Neural cell (in vitro differentiated cells): ENCODE measurements around the gene CTDSPL. TPM values are rescaled to one million over a fixed set of nuclear protein-coding genes. Genes with fewer than 3 reads are reported as not detected.

Experiments used
- H2AFZ ChIP-seq: fragments of 200-600, 300-800 bp; sonication (generic), shearing (Covaris generic); 2 replicates; pipeline ENCODE4 v1.6.0; 2014; ENCODE audit warnings: low read depth, mild to moderate bottlenecking, antibody characterized with exemption, low read length, moderate library complexity
- H3F3A ChIP-seq: fragments of 200-600 bp; shearing (Covaris generic); 2 replicates; pipeline ENCODE4 v1.6.1; 2016; ENCODE audit warnings: mild to moderate bottlenecking, moderate library complexity, mixed read lengths, antibody characterized with exemption, low read length; ENCODE audit not compliant: insufficient read depth, poor library complexity, severe bottlenecking
- H3K27ac ChIP-seq: fragments of 200-600, 300-800 bp; sonication (generic), shearing (Covaris generic); 2 replicates; pipeline ENCODE4 v1.5.1; 2014; ENCODE audit warnings: mild to moderate bottlenecking, low read length, moderate library complexity
- H3K27me3 ChIP-seq: fragments of 300-800, 200-600 bp; sonication (generic), shearing (Covaris generic); 2 replicates; pipeline ENCODE4 v1.6.0; 2014; ENCODE audit warnings: mild to moderate bottlenecking, low read depth, low read length, moderate library complexity; ENCODE audit not compliant: insufficient read depth
- H3K36me3 ChIP-seq: fragments of 300-800, 200-600 bp; sonication (generic), shearing (Covaris generic); 2 replicates; pipeline ENCODE4 v1.5.1; 2014; ENCODE audit warnings: mild to moderate bottlenecking, antibody characterized with exemption, low read length, moderate library complexity; ENCODE audit not compliant: insufficient read depth
- H3K4me2 ChIP-seq: fragments of 300-800, 200-600 bp; sonication (generic), shearing (Covaris generic); 2 replicates; pipeline ENCODE4 v1.6.0; 2014; ENCODE audit warnings: mild to moderate bottlenecking, low read length
- H3K4me3 ChIP-seq: fragments of 300-800, 200-600 bp; sonication (generic), shearing (Covaris generic); 2 replicates; pipeline ENCODE4 v1.5.1; 2014; ENCODE audit warnings: mild to moderate bottlenecking, low read length, moderate library complexity
- H3K79me2 ChIP-seq: fragments of 200-600 bp; shearing (Covaris generic); replicated peaks from 2 replicates; pipeline ENCODE4 v1.6.0; 2014; ENCODE audit warnings: mild to moderate bottlenecking, low read length, moderate library complexity; ENCODE audit not compliant: insufficient read depth
- H3K9ac ChIP-seq: fragments of 300-800, 200-600 bp; sonication (generic), shearing (Covaris generic); 2 replicates; pipeline ENCODE4 v1.6.1; 2016; ENCODE audit warnings: mild to moderate bottlenecking, low read length, mixed read lengths
- H3K9me2 ChIP-seq: fragments of 200-600 bp; shearing (Covaris generic); 2 replicates; pipeline ENCODE4 v1.6.1; 2016; ENCODE audit warnings: mild to moderate bottlenecking, low read length, mixed read lengths; ENCODE audit not compliant: insufficient read depth
- H3K9me3 ChIP-seq: fragments of 200-600, 300-800 bp; sonication (generic), shearing (Covaris generic); 2 replicates; pipeline ENCODE4 v1.6.1; 2016; ENCODE audit warnings: mild to moderate bottlenecking, mixed run types, low read length, moderate library complexity, mixed read lengths
- H4K20me1 ChIP-seq: fragments of 200-600 bp; shearing (Covaris generic); 2 replicates; pipeline ENCODE4 v1.6.1; 2016; ENCODE audit warnings: mild to moderate bottlenecking, mixed run types; ENCODE audit not compliant: insufficient read depth
- CTCF ChIP-seq: fragments of 450-650 bp; IDR thresholded peaks from 2 replicates; pipeline ENCODE4 v1.5.1; 2014; ENCODE audit warnings: antibody characterized with exemption, mild to moderate bottlenecking, moderate library complexity; ENCODE audit not compliant: poor library complexity, severe bottlenecking
- EP300 ChIP-seq: fragments of 450-650 bp; conservative IDR thresholded peaks from 2 replicates; pipeline ENCODE4 v1.6.1; 2014; ENCODE audit warnings: antibody characterized with exemption, mild to moderate bottlenecking, moderate library complexity; ENCODE audit not compliant: poor library complexity, severe bottlenecking
- EZH2 ChIP-seq: fragments of 200-600, 300-800 bp; shearing (Covaris generic), sonication (generic); IDR thresholded peaks from 2 replicates; pipeline ENCODE4 v1.6.1; 2014; ENCODE audit warnings: antibody characterized with exemption, low read length, borderline replicate concordance, mild to moderate bottlenecking; ENCODE audit not compliant: insufficient read depth, poor library complexity, severe bottlenecking
- MXI1 ChIP-seq: fragments of 450-650 bp; conservative IDR thresholded peaks from 2 replicates; pipeline ENCODE4 v1.6.1; 2014; ENCODE audit warnings: antibody characterized with exemption, mild to moderate bottlenecking; ENCODE audit not compliant: poor library complexity, severe bottlenecking
- POLR2AphosphoS5 ChIP-seq: IDR thresholded peaks from 2 replicates; pipeline ENCODE4 v1.6.1; 2012
- RAD21 ChIP-seq: fragments of 450-650 bp; conservative IDR thresholded peaks from 2 replicates; pipeline ENCODE4 v1.6.1; 2014; ENCODE audit warnings: antibody characterized with exemption, mild to moderate bottlenecking, moderate library complexity
- REST ChIP-seq: IDR thresholded peaks from 2 replicates; pipeline ENCODE4 v1.6.1; 2012; ENCODE audit warnings: borderline replicate concordance
- SMC3 ChIP-seq: fragments of 450-650 bp; conservative IDR thresholded peaks from 2 replicates; pipeline ENCODE4 v1.6.1; 2014; ENCODE audit warnings: antibody characterized with exemption, mild to moderate bottlenecking, moderate library complexity; ENCODE audit not compliant: poor library complexity
- TAF1 ChIP-seq: IDR thresholded peaks from 2 replicates; pipeline ENCODE4 v1.6.1; 2012; ENCODE audit warnings: low read depth
- polyA plus RNA-seq: library from polyadenylated mRNA; depleted of rRNA; stranded (reverse); fragments of >200 nt; gene quantifications from 2 replicates; pipeline ENCODE4 v1.2.3, GENCODE V29; 2014

The CTDSPL gene
- polyA plus RNA-seq, 1 donor from 2014 or later, result 17.0 TPM

- H3K36me3 ChIP-seq, result no peaks in the 10 kb centered on the region
- no peak overlapping the region for H3K27ac ChIP-seq
- H3F3A ChIP-seq, result no peaks in the 10 kb centered on the region
- no peak overlapping the region for H3K4me2 ChIP-seq
- no peaks in the 10 kb centered on the region for H4K20me1 ChIP-seq
- H3K27me3 ChIP-seq, result no peaks in the 10 kb centered on the region
- H3K9me3 ChIP-seq, result no peaks in the 10 kb centered on the region
- H3K9ac ChIP-seq, result no peak overlapping the region
- H3K9me2 ChIP-seq, result no peaks in the 10 kb centered on the region
- no peak for TF ChIP-seq REST
- TF ChIP-seq EP300, result no peak
- TF ChIP-seq SMC3, result no peak
- H3K4me3 ChIP-seq, result no peak overlapping the region
- H2AFZ ChIP-seq, result no peak overlapping the region
- no peaks in the 10 kb centered on the region for H3K79me2 ChIP-seq
These were observed 127.3 kb downstream of the CTDSPL start for GRCh38 chr3:37988931-37989525.

GRCh38 chr3:37989821-37990480 is 128.3 kb downstream of the CTDSPL start:
- no peak overlapping the region for H3K4me2 ChIP-seq
- no peak overlapping the region for H3K4me3 ChIP-seq
- H3K9me3 ChIP-seq, result no peaks in the 10 kb centered on the region
- H3K36me3 ChIP-seq, result no peaks in the 10 kb centered on the region
- no peak for TF ChIP-seq RAD21
- TF ChIP-seq REST, result no peak
- no peak for TF ChIP-seq POLR2AphosphoS5
- TF ChIP-seq CTCF, result no peak
- no peak for TF ChIP-seq EZH2
- no peak for TF ChIP-seq EP300
- no peak for TF ChIP-seq MXI1
- no peak for TF ChIP-seq TAF1
- no peak for TF ChIP-seq SMC3
- H3K27me3 ChIP-seq, result no peaks in the 10 kb centered on the region
- H3K79me2 ChIP-seq, result no peaks in the 10 kb centered on the region
- no peaks in the 10 kb centered on the region for H3K9me2 ChIP-seq
- no peak overlapping the region for H3K27ac ChIP-seq
- H4K20me1 ChIP-seq, result no peaks in the 10 kb centered on the region
- no peak overlapping the region for H3K9ac ChIP-seq
- H3F3A ChIP-seq, result no peaks in the 10 kb centered on the region
- no peak overlapping the region for H2AFZ ChIP-seq
